HG02798 (cell line): Measurements from ENCODE around the gene MTNR1A.
"Not testable (repeated sequence)": the region's sequence is repeated elsewhere in the genome, so short reads cannot be mapped to it uniquely, and the experiment has no call there.

Source experiments
- ATAC-seq: cut with Tn5 transposase; IDR thresholded peaks from one replicate; pipeline ENCODE4 v1.9.1; 2021; ENCODE audit warnings: mild to moderate bottlenecking; ENCODE audit not compliant: unreplicated experiment, poor library complexity

Gene MTNR1A

GRCh38 chr4:186566068-186566467 lies 10.7 kb upstream of the MTNR1A start:
- no peak for ATAC-seq

GRCh38 chr4:186563761-186564160 lies 8.4 kb upstream of the MTNR1A start:
- ATAC-seq: no peak

- no peak for ATAC-seq
These were observed 6.4 kb upstream of the MTNR1A start for GRCh38 chr4:186561748-186562147.

- no peak for ATAC-seq
These were observed 5.3 kb upstream of the MTNR1A start for GRCh38 chr4:186560647-186561046.

GRCh38 chr4:186557486-186557885 lies 2.1 kb upstream of the MTNR1A start:
- ATAC-seq: no peak

- ATAC-seq: no peak
These were observed 1.7 kb upstream of the MTNR1A start for GRCh38 chr4:186557061-186557460.

GRCh38 chr4:186554539-186554913 lies 841 bp downstream of the MTNR1A start:
- no peak for ATAC-seq

- ATAC-seq: no peak
These were observed 1.6 kb downstream of the MTNR1A start for GRCh38 chr4:186553717-186554116.

GRCh38 chr4:186551849-186552248 lies 3.5 kb downstream of the MTNR1A start:
- no peak for ATAC-seq

GRCh38 chr4:186545436-186545835 lies 9.9 kb downstream of the MTNR1A start:
- ATAC-seq: no peak

GRCh38 chr4:186543206-186543605 lies 12.2 kb downstream of the MTNR1A start:
- ATAC-seq: no peak

GRCh38 chr4:186541801-186542200 lies 13.6 kb downstream of the MTNR1A start:
- no peak for ATAC-seq

- ATAC-seq: no peak
These were observed 17.4 kb downstream of the MTNR1A start for GRCh38 chr4:186537843-186538521.

- ATAC-seq: no peak
These were observed 19.1 kb downstream of the MTNR1A start for GRCh38 chr4:186536285-186536684.

- ATAC-seq: no peak
These were observed 21.3 kb downstream of the MTNR1A start for GRCh38 chr4:186534056-186534455.

GRCh38 chr4:186523927-186524326 lies 31.4 kb downstream of the MTNR1A start:
- ATAC-seq: not testable (repeated sequence)

- no peak for ATAC-seq
These were observed 39.1 kb downstream of the MTNR1A start for GRCh38 chr4:186516287-186516686.

GRCh38 chr4:186514271-186514950 lies 41.0 kb downstream of the MTNR1A start:
- ATAC-seq: no peak

GRCh38 chr4:186504771-186505170 lies 50.6 kb downstream of the MTNR1A start:
- ATAC-seq: not testable (repeated sequence)

- ATAC-seq: no peak
These were observed 53.1 kb downstream of the MTNR1A start for GRCh38 chr4:186502231-186502630.

- ATAC-seq: no peak
These were observed 53.8 kb downstream of the MTNR1A start for GRCh38 chr4:186501554-186501953.

- no peak for ATAC-seq
These were observed 54.6 kb downstream of the MTNR1A start for GRCh38 chr4:186500721-186501304.
